Hepatocyte (in vitro differentiated cells): ENCODE measurements around the gene HS3ST4.

Experiments used
- CTCF ChIP-seq: fragments of 200-600 bp; sonication (generic); IDR thresholded peaks from 2 replicates; pipeline ENCODE4 v1.5.1; 2016; ENCODE audit warnings: antibody characterized with exemption, mild to moderate bottlenecking; ENCODE audit not compliant: poor library complexity
- EZH2phosphoT487 ChIP-seq: fragments of 200-600 bp; sonication (generic); IDR thresholded peaks from one replicate; pipeline ENCODE4 v1.6.1; 2018; ENCODE audit warnings: antibody characterized with exemption, mild to moderate bottlenecking, low read depth, moderate library complexity; ENCODE audit not compliant: unreplicated experiment, severe bottlenecking

- TF ChIP-seq CTCF (no peak), EZH2phosphoT487 (no peak)
These were observed 15.8 kb downstream of the HS3ST4 start for GRCh38 chr16:25707553-25707952.
